ENCODE results near the gene KTI12.

Gene KTI12

GRCh38 chr1:52045236-52045635 is 11.6 kb upstream of the KTI12 start:
- H3K9me3 ChIP-seq: no peaks in the 10 kb centered on the region
- H3K27ac ChIP-seq: no peak overlapping the region
- H3K27me3 ChIP-seq: no peaks in the 10 kb centered on the region
- no peak for TF ChIP-seq CTCF (IDR thresholded peaks at IDR 0.05)
- peaks cover 16% of the 10 kb centered on the region for H3K36me3 ChIP-seq
- peaks cover 0 to 4% of the 10 kb centered on the region in 2 experiments for H3K4me1 ChIP-seq (ENCODE audit: control insufficient read depth in 1 of 2, insufficient read depth in 1 of 2, low read depth in 1 of 2, low read length in 1 of 2)
- no peak overlapping the region for H3K4me3 ChIP-seq (ENCODE audit: low read depth in 1 of 2, low read length in 1 of 2)

- Histone ChIP-seq H3K27ac (no peak overlapping the region), H3K9me3 (no peaks in the 10 kb centered on the region), H3K36me3 (peaks cover 42% of the 10 kb centered on the region), H3K4me3 (ENCODE audit: low read depth in 1 of 2, low read length in 1 of 2) (no peak overlapping the region), H3K4me1 (ENCODE audit: control insufficient read depth in 1 of 2, insufficient read depth in 1 of 2, low read depth in 1 of 2, low read length in 1 of 2) (no peaks in the 10 kb centered on the region), H3K27me3 (no peaks in the 10 kb centered on the region)
- no peak for TF ChIP-seq CTCF (IDR thresholded peaks at IDR 0.05)
Measured at GRCh38 chr1:52041551-52042185, 8.1 kb upstream of the KTI12 start.

GRCh38 chr1:52037909-52038308 is 4.3 kb upstream of the KTI12 start:
- Histone ChIP-seq H3K9me3 (no peaks in the 10 kb centered on the region), H3K4me3 (ENCODE audit: low read depth in 1 of 2, low read length in 1 of 2) (no peak overlapping the region), H3K27me3 (no peaks in the 10 kb centered on the region), H3K36me3 (peaks cover 40% of the 10 kb centered on the region), H3K4me1 (ENCODE audit: control insufficient read depth in 1 of 2, insufficient read depth in 1 of 2, low read depth in 1 of 2, low read length in 1 of 2) (peaks cover 10 to 12% of the 10 kb centered on the region in 2 experiments), H3K27ac (no peak overlapping the region)
- TF ChIP-seq CTCF (IDR thresholded peaks at IDR 0.05): no peak

GRCh38 chr1:52037402-52037814 is 3.8 kb upstream of the KTI12 start:
- TF ChIP-seq CTCF (IDR thresholded peaks at IDR 0.05): no peak
- no peaks in the 10 kb centered on the region for H3K27me3 ChIP-seq

GRCh38 chr1:52034050-52034384 is 407 bp upstream of the KTI12 start:
- no peaks in the 10 kb centered on the region for H3K9me3 ChIP-seq
- peak overlapping the region; percentile 91 to 97 for H3K4me3 ChIP-seq (ENCODE audit: low read depth in 1 of 2, low read length in 1 of 2)
- peak overlapping the region; percentile 83 for H3K27ac ChIP-seq
- peaks cover 25 to 26% of the 10 kb centered on the region in 2 experiments for H3K4me1 ChIP-seq (ENCODE audit: control insufficient read depth in 1 of 2, insufficient read depth in 1 of 2, low read depth in 1 of 2, low read length in 1 of 2)
- no peak for TF ChIP-seq CTCF (IDR thresholded peaks at IDR 0.05)
- peaks cover 20% of the 10 kb centered on the region for H3K36me3 ChIP-seq
- no peaks in the 10 kb centered on the region for H3K27me3 ChIP-seq

More at GRCh38 chr1:52037402-52037814, 3.8 kb upstream of the KTI12 start:
- Histone ChIP-seq H3K36me3 (peaks cover 40% of the 10 kb centered on the region), H3K27ac (no peak overlapping the region), H3K4me1 (ENCODE audit: control insufficient read depth in 1 of 2, insufficient read depth in 1 of 2, low read depth in 1 of 2, low read length in 1 of 2) (peaks cover 15 to 17% of the 10 kb centered on the region in 2 experiments), H3K4me3 (ENCODE audit: low read depth in 1 of 2, low read length in 1 of 2) (no peak overlapping the region), H3K9me3 (no peaks in the 10 kb centered on the region)
